Activated B cell treated with CpG ODN at 0.5 μM for 24 hours (primary cell): ENCODE results near the gene FRMD3. TPM values are rescaled to one million over a fixed set of nuclear protein-coding genes. Genes with fewer than 3 reads are reported as not detected.

Experiments used
- ATAC-seq: fragments of 200-7000 bp; cut with Tn5 transposase; one replicate; pipeline ENCODE4 v1.10.0; 2021; ENCODE audit warnings: low read depth, mild to moderate bottlenecking, moderate library complexity
- CTCF ChIA-PET: fragments of 350-600 bp; sonication (Branson Sonifier 250); formaldehyde crosslinking; loops from one replicate; lab custom pipeline; 2021; ENCODE audit warnings: antibody characterized with exemption; lab: Charles Lee
- POLR2A ChIA-PET: fragments of 350-600 bp; sonication (Branson Sonifier 250); formaldehyde crosslinking; loops from one replicate; lab custom pipeline; 2021; ENCODE audit warnings: antibody characterized with exemption; lab: Charles Lee
- DNase-seq: peaks from one replicate; pipeline ENCODE4 v3.0.0; 2022
- H3K27ac Mint-ChIP-seq: one replicate; pipeline ENCODE4 v1.8.0; 2020; ENCODE audit warnings: mixed read lengths
- H3K27me3 Mint-ChIP-seq: one replicate; pipeline ENCODE4 v1.8.0; 2021; ENCODE audit warnings: mixed read lengths
- H3K36me3 Mint-ChIP-seq: one replicate; pipeline ENCODE4 v1.8.0; 2021; ENCODE audit warnings: low read depth, mixed read lengths
- H3K4me1 Mint-ChIP-seq: one replicate; pipeline ENCODE4 v1.8.0; 2021; ENCODE audit warnings: mixed read lengths
- H3K4me3 Mint-ChIP-seq: one replicate; pipeline ENCODE4 v1.8.0; 2020; ENCODE audit warnings: mild to moderate bottlenecking, mixed read lengths
- H3K9me3 Mint-ChIP-seq: one replicate; pipeline ENCODE4 v1.8.0; 2020; ENCODE audit warnings: mixed read lengths
- CTCF ChIP-seq: fragments of 200-600 bp; IDR thresholded peaks from one replicate; pipeline ENCODE4 v1.8.0; 2022; ENCODE audit warnings: antibody characterized with exemption, mild to moderate bottlenecking
- intact Hi-C: fragments of 100-400 bp; cut with micrococcal nuclease; formaldehyde crosslinking; loops from one replicate; pipeline ENCODE4 v1.15.1; 2024
- total RNA-seq: library from RNA; stranded (reverse); gene quantifications from 2 replicates; pipeline ENCODE4 v1.2.3, GENCODE V29; 2022

FRMD3 gene
- 0.91 and 1.3 TPM in 2 replicates for total RNA-seq

GRCh38 chr9:83538172-83538889 is at the start of gene FRMD3:
Gene FRMD3 (minus strand): TSS chr9:83538401. CDS start chr9:83538231, 170 bp downstream.
- CTCF ChIA-PET: no interaction called here
- H3K27ac Mint-ChIP-seq: no peak within 1 kb of the TSS
- peaks cover 35% of the 10 kb centered on the region for H3K27me3 Mint-ChIP-seq
- intact Hi-C loops: no loop called here
- H3K9me3 Mint-ChIP-seq: no peaks in the 10 kb centered on the region
- no peak within 1 kb of the TSS for H3K4me3 Mint-ChIP-seq
- H3K4me1 Mint-ChIP-seq: peaks cover 7% of the 10 kb centered on the region
- H3K36me3 Mint-ChIP-seq: no peaks in the 10 kb centered on the region
- ATAC-seq (peak; percentile 28), DNase-seq (no peak)
- TF ChIP-seq CTCF: no peak
- POLR2A ChIA-PET: no interaction called here

GRCh38 chr9:83584995-83585394 is 46.8 kb upstream of the FRMD3 start:
- H3K27me3 Mint-ChIP-seq: no peaks in the 10 kb centered on the region
- POLR2A ChIA-PET: no interaction called here
- H3K27ac Mint-ChIP-seq: no peak overlapping the region
- no peaks in the 10 kb centered on the region for H3K9me3 Mint-ChIP-seq
- no peaks in the 10 kb centered on the region for H3K36me3 Mint-ChIP-seq
- intact Hi-C loops: loop anchor here (5.0 kb wide), 1 partner anchor 327 kb away; no protein-coding TSS in a partner anchor
- no peaks in the 10 kb centered on the region for H3K4me1 Mint-ChIP-seq
- CTCF ChIA-PET: no interaction called here
- ATAC-seq (no peak), DNase-seq (no peak)
- no peak for TF ChIP-seq CTCF
- no peak overlapping the region for H3K4me3 Mint-ChIP-seq

GRCh38 chr9:83583151-83584014 is 45.2 kb upstream of the FRMD3 start:
- TF ChIP-seq CTCF: no peak
- ATAC-seq (peak; percentile 42), DNase-seq (no peak)
- no peaks in the 10 kb centered on the region for H3K27me3 Mint-ChIP-seq
- POLR2A ChIA-PET: no interaction called here
- H3K36me3 Mint-ChIP-seq: peaks cover 2% of the 10 kb centered on the region
- intact Hi-C loops: loop anchor here (1.0 to 5.0 kb wide), 3 partner anchors 66 to 329 kb away; no protein-coding TSS in a partner anchor
- CTCF ChIA-PET: no interaction called here
- peaks cover 5% of the 10 kb centered on the region for H3K9me3 Mint-ChIP-seq
- H3K4me1 Mint-ChIP-seq: no peaks in the 10 kb centered on the region
- no peak overlapping the region for H3K4me3 Mint-ChIP-seq
- no peak overlapping the region for H3K27ac Mint-ChIP-seq

- Mint-ChIP-seq H3K27me3 (no peaks in the 10 kb centered on the region), H3K9me3 (peaks cover 8% of the 10 kb centered on the region), H3K4me1 (no peaks in the 10 kb centered on the region), H3K27ac (no peak overlapping the region), H3K4me3 (no peak overlapping the region), H3K36me3 (peaks cover 2% of the 10 kb centered on the region)
- ATAC-seq (no peak), DNase-seq (no peak)
- ChIA-PET CTCF (no interaction called here), POLR2A (no interaction called here)
- intact Hi-C loops: loop anchor here (5.0 kb wide), 1 partner anchor 330 kb away; no protein-coding TSS in a partner anchor
- no peak for TF ChIP-seq CTCF
Observed at GRCh38 chr9:83582029-83582428, 43.8 kb upstream of the FRMD3 start.

GRCh38 chr9:83574482-83574881 is 36.3 kb upstream of the FRMD3 start:
- no peaks in the 10 kb centered on the region for H3K27me3 Mint-ChIP-seq
- TF ChIP-seq CTCF: no peak
- H3K9me3 Mint-ChIP-seq: peaks cover 7% of the 10 kb centered on the region
- CTCF ChIA-PET: no interaction called here
- H3K4me3 Mint-ChIP-seq: no peak overlapping the region
- H3K27ac Mint-ChIP-seq: no peak overlapping the region
- no peak for ATAC-seq
- H3K4me1 Mint-ChIP-seq: no peaks in the 10 kb centered on the region
- POLR2A ChIA-PET: no interaction called here
- intact Hi-C loops: no loop called here
- peaks cover 2% of the 10 kb centered on the region for H3K36me3 Mint-ChIP-seq
- no peak for DNase-seq
